HepG2 (cell line): Measurements from ENCODE around the gene KDM1B. TPM values are rescaled to one million over a fixed set of nuclear protein-coding genes. Genes with fewer than 3 reads are reported as not detected.

ENCODE experiments used
- ELF3 ChIP-seq: IDR thresholded peaks from 2 replicates; pipeline ENCODE4 v1.6.1; 2016; ENCODE audit warnings: missing genetic modification reagents, missing compliant biosample characterization
- FOSL2 ChIP-seq: sonication (generic); formaldehyde crosslinking; IDR thresholded peaks from 2 replicates; pipeline ENCODE4 v1.4.0; 2020; ENCODE audit warnings: missing genetic modification reagents
- KAT8 ChIP-seq: IDR thresholded peaks from 2 replicates; pipeline ENCODE4 v1.6.1; 2016; ENCODE audit warnings: missing genetic modification reagents, missing compliant biosample characterization
- KDM3A ChIP-seq: IDR thresholded peaks from 2 replicates; pipeline ENCODE4 v1.6.1; 2018; ENCODE audit warnings: low read depth, missing compliant biosample characterization
- PLSCR1 ChIP-seq: sonication (generic); formaldehyde crosslinking; IDR thresholded peaks from 2 replicates; pipeline ENCODE4 v1.5.0; 2020; ENCODE audit warnings: missing genetic modification reagents, mild to moderate bottlenecking, borderline replicate concordance
- POLR2A ChIP-seq, 2 experiments: IDR thresholded peaks; 2 replicates each; pipeline ENCODE4 v1.6.1; 2011; ENCODE audit warnings: low read depth in 2 of 2, low read length in 2 of 2, mild to moderate bottlenecking in 1 of 2, moderate library complexity in 1 of 2; ENCODE audit not compliant: insufficient read depth in 1 of 2
- POLR2G ChIP-seq: fragments of 200-400 bp; formaldehyde crosslinking; IDR thresholded peaks from 2 replicates; pipeline ENCODE4 v1.6.1; 2018; ENCODE audit warnings: mild to moderate bottlenecking, low read depth, low read length, moderate library complexity
- REST ChIP-seq, 2 experiments: IDR thresholded peaks; 2 replicates each; pipeline ENCODE4 v1.6.1; 2011 to 2012; ENCODE audit warnings: low read length in 2 of 2, borderline replicate concordance in 1 of 2, low read depth in 1 of 2, mild to moderate bottlenecking in 1 of 2, moderate library complexity in 1 of 2
- REXO4 ChIP-seq: sonication (generic); formaldehyde crosslinking; IDR thresholded peaks from 2 replicates; pipeline ENCODE4 v1.8.0; 2022; ENCODE audit warnings: missing genetic modification reagents, mild to moderate bottlenecking, borderline replicate concordance
- RFX5 ChIP-seq: IDR thresholded peaks from 2 replicates; pipeline ENCODE4 v1.6.1; 2011; ENCODE audit warnings: low read depth, low read length, improper control_type of control experiment
- SALL1 ChIP-seq: sonication (generic); formaldehyde crosslinking; IDR thresholded peaks from 2 replicates; pipeline ENCODE4 v1.8.0; 2022; ENCODE audit warnings: mild to moderate bottlenecking, missing genetic modification reagents
- SIN3A ChIP-seq: IDR thresholded peaks from 2 replicates; pipeline ENCODE4 v1.6.1; 2011; ENCODE audit warnings: low read depth, mild to moderate bottlenecking, control low read depth, low read length, borderline replicate concordance
- SMAD3 ChIP-seq: sonication (generic); formaldehyde crosslinking; IDR thresholded peaks from 2 replicates; pipeline ENCODE4 v1.4.0; 2020; ENCODE audit warnings: missing genetic modification reagents
- SRSF1 ChIP-seq: fragments of 200-400 bp; formaldehyde crosslinking; optimal IDR thresholded peaks from 2 replicates; pipeline ENCODE3; 2017; ENCODE audit warnings: mild to moderate bottlenecking, low read depth, low read length, moderate library complexity
- TARDBP ChIP-seq: sonication (generic); formaldehyde crosslinking; IDR thresholded peaks from 2 replicates; pipeline ENCODE4 v1.8.0; 2022; ENCODE audit warnings: mild to moderate bottlenecking, missing genetic modification reagents
- ZBTB38 ChIP-seq: sonication (generic); formaldehyde crosslinking; IDR thresholded peaks from 2 replicates; pipeline ENCODE4 v1.5.1; 2020; ENCODE audit warnings: mild to moderate bottlenecking, missing genetic modification reagents
- ZBTB49 ChIP-seq: sonication (generic); formaldehyde crosslinking; IDR thresholded peaks from 2 replicates; pipeline ENCODE4 v1.4.0; 2020; ENCODE audit warnings: missing genetic modification reagents, borderline replicate concordance
- ZFAT ChIP-seq: sonication (generic); formaldehyde crosslinking; conservative IDR thresholded peaks from 2 replicates; pipeline ENCODE4 v1.8.1; 2023; ENCODE audit warnings: missing genetic modification reagents, inconsistent platforms
- ZMYM3 ChIP-seq: sonication (generic); formaldehyde crosslinking; IDR thresholded peaks from 2 replicates; pipeline ENCODE4 v1.5.1; 2020; ENCODE audit warnings: mild to moderate bottlenecking, missing genetic modification reagents
- ZMYM4 ChIP-seq: sonication (generic); formaldehyde crosslinking; IDR thresholded peaks from 2 replicates; pipeline ENCODE4 v1.8.1; 2023; ENCODE audit warnings: mild to moderate bottlenecking, missing genetic modification reagents
- ZNF124 ChIP-seq: sonication (generic); formaldehyde crosslinking; IDR thresholded peaks from 2 replicates; pipeline ENCODE4 v1.4.0; 2020; ENCODE audit warnings: missing genetic modification reagents
- ZNF207 ChIP-seq: fragments of 450-650 bp; IDR thresholded peaks from 2 replicates; pipeline ENCODE4 v1.6.1; 2016; ENCODE audit warnings: antibody characterized with exemption, borderline replicate concordance
- ZNF263 ChIP-seq: sonication (generic); formaldehyde crosslinking; IDR thresholded peaks from 2 replicates; pipeline ENCODE4 v1.4.0; 2020; ENCODE audit warnings: missing genetic modification reagents
- ZNF326 ChIP-seq: sonication (generic); formaldehyde crosslinking; IDR thresholded peaks from 2 replicates; pipeline ENCODE4 v1.4.0; 2020; ENCODE audit warnings: missing genetic modification reagents, borderline replicate concordance
- ZNF484 ChIP-seq: sonication (generic); formaldehyde crosslinking; IDR thresholded peaks from 2 replicates; pipeline ENCODE4 v1.5.1; 2020; ENCODE audit warnings: mild to moderate bottlenecking, low read depth, missing genetic modification reagents, borderline replicate concordance
- ZSCAN21 ChIP-seq: sonication (generic); formaldehyde crosslinking; IDR thresholded peaks from 2 replicates; pipeline ENCODE4 v1.8.0; 2022; ENCODE audit warnings: mild to moderate bottlenecking, missing genetic modification reagents, moderate library complexity, borderline replicate concordance
- polyA plus RNA-seq, 8 experiments: library from polyadenylated mRNA; depleted of rRNA in 3 of 8; stranded (reverse) in 7 of 8; unstranded in 1 of 8; fragments of >200 nt; fragmentation: Illumina TruSeq in 4 of 8; extraction: Trizol in 4 of 8; gene quantifications; 2 replicates each; pipeline versions ENCODE4 v1.2.1 to v1.2.3, GENCODE V29; 2011 to 2016; ENCODE audit warnings: low read depth in 4 of 8, missing spikeins in 1 of 8, mixed read lengths in 1 of 8; ENCODE audit not compliant: insufficient read depth in 1 of 8
- total RNA-seq, 5 experiments: library from RNA; depleted of rRNA; stranded (reverse); fragments of >200 nt; fragmentation: Illumina TruSeq; extraction: Trizol; gene quantifications; 2 replicates each; pipeline ENCODE4 v1.2.3, GENCODE V29; 2016; ENCODE audit warnings: low read depth in 1 of 5

The KDM1B gene
- total and polyA plus RNA-seq, 2 of the 13 experiments (the other 11 are each of a cell fraction or from before 2014, with no cell fraction given), result 9.8 to 13.2 TPM

- no peak for TF ChIP-seq ZNF124
- peak; percentile 61 for TF ChIP-seq ZNF263 (CRISPR knock-in tag)
- 0 out of 2 replicates have a peak, but pooled peaks have one; percentile 45 for TF ChIP-seq KDM3A
- TF ChIP-seq TARDBP, result no peak
- TF ChIP-seq ELF3, result peak; percentile 49; the same call in 1 of the 2 replicates
- TF ChIP-seq POLR2A (IDR thresholded peaks at IDR 0.05; ENCODE audit: insufficient read depth in 1 of 2, low read depth in 2 of 2, low read length in 2 of 2), result no peak
- no peak for TF ChIP-seq ZBTB49 (CRISPR knock-in tag)
- TF ChIP-seq REST (IDR thresholded peaks at IDR 0.05; ENCODE audit: borderline replicate concordance in 1 of 2, low read depth in 1 of 2, low read length in 2 of 2), result no peak
- no peak for TF ChIP-seq PLSCR1 (CRISPR knock-in tag)
- peak; percentile 44 for TF ChIP-seq SALL1 (CRISPR knock-in tag)
- TF ChIP-seq ZBTB38, result no peak
- TF ChIP-seq ZNF207, result no peak
- peak; percentile 70 for TF ChIP-seq ZMYM4
- TF ChIP-seq POLR2G, result no peak
- 0 out of 2 replicates have a peak, but pooled peaks have one; percentile 5 for TF ChIP-seq FOSL2 (CRISPR knock-in tag)
- no peak for TF ChIP-seq ZNF326 (CRISPR knock-in tag)
- no peak for TF ChIP-seq SMAD3 (CRISPR knock-in tag)
- 0 out of 2 replicates have a peak, but pooled peaks have one; percentile 39 for TF ChIP-seq ZMYM3 (CRISPR knock-in tag)
- TF ChIP-seq REXO4 (CRISPR knock-in tag), result no peak
- TF ChIP-seq ZFAT (CRISPR knock-in tag), result no peak
- TF ChIP-seq SRSF1, result no peak
- no peak for TF ChIP-seq ZNF484 (CRISPR knock-in tag)
- TF ChIP-seq KAT8 (CRISPR knock-in tag), result peak; percentile 53; the same call in 1 of the 2 replicates
- TF ChIP-seq SIN3A, result peak; percentile 95
- TF ChIP-seq ZSCAN21 (CRISPR knock-in tag), result no peak
- no peak for TF ChIP-seq RFX5
Observed at GRCh38 chr6:18155864-18156421, 721 bp downstream of the KDM1B start (continued).
